ENCODE data around the gene DSC3.

The DSC3 gene

GRCh38 chr18:31042406-31043181 lies at the start of gene DSC3:
TSS of gene DSC3 (minus strand) at chr18:31042742. CDS start at chr18:31042660, 82 bp downstream.
- DNase-seq (ENCODE audit: low read depth, low spot score), result no peak

DNA sequence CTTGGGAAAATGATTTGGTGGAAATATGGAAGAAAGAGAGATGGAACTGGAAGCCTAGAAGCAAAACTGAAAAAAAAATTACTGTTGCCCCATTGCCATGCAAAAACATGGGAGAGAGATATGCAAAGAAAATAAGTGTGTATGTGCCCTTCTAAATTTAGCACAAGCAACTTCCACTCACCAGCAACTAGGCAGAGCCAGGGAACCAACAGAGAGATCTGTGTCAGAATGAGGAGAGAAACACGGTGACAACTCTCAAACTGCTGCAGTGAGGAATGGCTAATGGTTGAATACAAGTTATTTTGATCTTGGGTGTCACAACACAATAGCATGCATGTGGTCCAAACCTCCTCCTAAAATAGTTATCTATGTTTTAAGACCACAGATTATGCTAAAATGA lies 48.8 kb upstream of the DSC3 start:
- DNase-seq (ENCODE audit: low read depth, low spot score), result no peak

DNA sequence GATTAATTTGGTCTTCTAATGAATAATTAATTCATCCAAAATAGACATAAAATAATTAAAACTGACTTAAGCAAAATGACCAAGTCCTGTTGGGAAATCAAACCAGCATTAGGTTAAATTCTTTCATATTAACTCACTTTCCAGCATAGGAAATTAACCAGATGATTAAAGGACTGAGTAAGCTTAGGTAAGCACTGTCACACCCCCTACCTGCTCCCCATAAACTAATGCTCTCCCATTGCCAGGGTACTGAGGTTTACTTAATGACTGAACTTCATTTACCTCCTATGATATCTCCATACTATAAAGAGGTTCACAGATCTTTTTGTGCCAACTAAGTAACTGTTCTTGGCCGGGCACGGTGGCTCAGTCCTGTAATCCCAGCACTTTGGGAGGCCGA lies 46.0 kb upstream of the DSC3 start:
- no peak for DNase-seq (ENCODE audit: low read depth, low spot score)

DNA sequence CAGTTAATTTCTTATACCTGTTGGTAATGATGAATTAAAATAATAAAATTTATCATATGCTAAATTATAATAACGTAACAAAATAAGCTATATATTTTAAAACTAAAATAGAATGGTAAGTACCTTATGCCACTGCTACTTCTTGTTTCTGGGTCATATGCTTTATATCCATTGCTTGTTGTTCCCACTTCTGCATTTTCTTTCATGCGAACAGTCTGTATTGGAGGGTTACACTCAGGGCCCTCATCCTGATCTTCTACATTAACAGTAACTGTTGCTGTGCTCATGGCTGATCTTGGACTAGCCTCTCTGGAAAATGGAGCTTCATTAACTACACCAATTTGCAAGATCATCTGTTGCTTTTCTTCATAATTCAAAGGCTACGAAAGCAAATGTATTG lies 37.4 kb upstream of the DSC3 start:
- no peak for DNase-seq (ENCODE audit: low read depth, low spot score)

DNA sequence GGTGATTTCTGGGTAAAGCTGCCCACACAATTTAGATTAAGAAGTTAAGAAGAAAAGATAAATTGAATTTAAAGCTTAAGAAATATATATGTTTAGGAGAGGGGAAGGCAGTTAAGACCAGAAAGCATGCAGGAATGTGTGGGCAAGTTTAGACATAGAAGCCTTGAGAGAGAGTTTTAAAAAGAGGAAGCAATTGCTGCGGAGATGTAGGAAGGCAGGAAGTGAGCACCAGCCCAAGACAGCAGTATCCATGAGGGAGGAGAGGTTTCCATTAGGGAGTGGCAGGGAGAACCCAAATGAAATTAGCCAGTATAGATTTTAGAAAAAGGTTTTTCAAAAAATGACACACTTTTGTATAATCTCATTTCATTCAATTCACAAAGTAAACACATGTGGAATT lies 35.3 kb upstream of the DSC3 start:
- DNase-seq (ENCODE audit: low read depth, low spot score), result no peak

DNA sequence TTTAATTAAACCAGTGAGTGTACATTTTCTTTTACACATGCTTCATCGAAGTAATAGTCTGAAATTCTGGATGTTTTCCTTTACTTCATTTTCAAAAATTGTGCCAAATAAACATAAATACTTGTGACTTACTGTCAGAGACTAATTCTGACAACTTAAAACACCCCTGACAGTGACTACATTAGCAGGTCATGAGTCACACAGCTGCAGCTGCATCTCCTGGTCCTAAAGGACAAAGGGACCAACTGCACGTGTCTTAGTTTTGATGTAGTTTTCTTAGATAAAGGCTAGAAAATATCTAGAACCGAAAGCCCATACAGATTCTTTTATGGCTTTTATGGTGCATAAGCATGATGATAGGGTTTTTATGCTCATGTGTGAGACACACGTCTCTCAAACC lies 29.6 kb upstream of the DSC3 start:
- no peak for DNase-seq (ENCODE audit: low read depth, low spot score)

GRCh38 chr18:31070206-31070605 lies 27.7 kb upstream of the DSC3 start:
- DNase-seq (ENCODE audit: low read depth, low spot score), result no peak

DNA sequence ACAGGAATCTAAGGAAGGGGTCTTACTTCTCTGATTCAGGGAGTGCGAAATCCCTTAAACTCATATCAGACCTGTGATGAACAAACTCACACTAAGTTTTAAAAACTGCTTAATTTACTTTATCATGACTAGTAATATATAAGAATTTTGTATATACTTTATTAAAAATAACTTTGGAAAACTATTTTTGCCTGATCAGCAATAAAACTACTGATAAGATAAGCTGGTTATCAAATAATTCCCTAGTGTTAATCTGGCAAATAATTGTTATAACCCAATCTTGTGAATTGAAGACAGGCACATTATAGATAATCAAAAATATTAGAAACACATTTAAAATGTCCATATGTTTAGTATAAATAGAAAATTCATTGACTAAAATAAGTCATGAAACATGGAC lies 23.7 kb upstream of the DSC3 start:
- no peak for DNase-seq (ENCODE audit: low read depth, low spot score)

GRCh38 chr18:31065036-31065773 lies 22.7 kb upstream of the DSC3 start:
- no peak for DNase-seq (ENCODE audit: low read depth, low spot score)

GRCh38 chr18:31064130-31064529 lies 21.6 kb upstream of the DSC3 start:
- DNase-seq (ENCODE audit: low read depth, low spot score), result no peak

- no peak for DNase-seq (ENCODE audit: low read depth, low spot score)
These were observed 19.4 kb upstream of the DSC3 start for GRCh38 chr18:31061945-31062344.

DNA sequence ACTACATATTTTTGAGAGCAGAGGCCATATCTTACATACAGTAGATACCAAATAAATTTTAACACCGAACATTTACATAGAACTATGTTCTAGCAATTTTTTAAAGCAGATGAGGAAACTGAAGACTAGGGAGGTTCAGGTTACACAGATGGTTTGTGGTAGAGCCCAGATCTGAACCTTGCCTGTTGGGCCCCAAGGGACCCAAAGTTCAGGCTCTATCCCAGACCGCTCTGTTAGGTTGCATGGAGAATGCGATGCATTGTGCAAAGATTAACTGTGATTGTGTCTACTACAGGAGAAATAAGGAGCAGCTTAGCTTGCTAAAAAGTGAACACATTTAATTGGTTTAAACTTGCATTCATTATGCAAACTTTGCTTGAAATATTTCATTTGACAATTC lies 16.4 kb upstream of the DSC3 start:
- no peak for DNase-seq (ENCODE audit: low read depth, low spot score)

- no peak for DNase-seq (ENCODE audit: low read depth, low spot score)
These were observed 15.4 kb upstream of the DSC3 start for GRCh38 chr18:31057917-31058316.

DNA sequence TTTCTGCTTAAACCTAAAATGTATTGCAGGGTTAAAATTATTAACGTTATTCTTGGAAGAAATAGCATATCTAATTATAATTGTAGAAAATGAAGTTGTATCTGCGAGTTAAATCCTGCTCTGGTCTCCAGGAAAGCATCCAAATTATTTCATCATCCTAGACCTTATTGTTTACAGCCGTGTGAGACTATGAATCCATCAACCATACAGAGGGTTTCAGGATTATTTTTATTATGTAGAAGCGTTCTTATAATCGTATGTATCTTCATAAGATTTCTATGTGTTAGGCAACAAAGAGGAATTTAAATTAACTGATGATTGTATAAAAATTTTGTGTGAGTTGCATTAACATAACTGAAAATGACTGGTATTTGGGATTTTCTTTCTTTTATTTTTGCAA lies 14.5 kb upstream of the DSC3 start:
- no peak for DNase-seq (ENCODE audit: low read depth, low spot score)

DNA sequence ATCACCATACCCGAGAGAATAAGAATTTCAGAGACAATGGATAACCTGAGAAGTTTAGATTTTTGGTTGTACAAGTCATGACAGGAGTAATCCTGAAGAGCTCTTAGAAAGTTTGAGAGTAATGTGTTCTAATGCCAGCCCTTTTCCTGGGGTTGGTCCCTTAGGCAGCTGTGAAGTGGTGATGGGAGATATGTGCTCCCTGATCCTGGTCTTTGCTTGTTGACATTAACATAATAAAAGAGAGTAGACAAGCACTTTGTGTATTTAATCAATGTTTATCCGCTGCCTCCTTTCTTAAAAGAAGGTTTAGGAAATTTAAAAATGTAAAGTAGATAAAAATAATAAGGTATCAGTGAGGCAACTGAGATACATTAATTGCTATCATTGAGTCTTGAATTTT lies 13.8 kb upstream of the DSC3 start:
- DNase-seq (ENCODE audit: low read depth, low spot score), result no peak

DNA sequence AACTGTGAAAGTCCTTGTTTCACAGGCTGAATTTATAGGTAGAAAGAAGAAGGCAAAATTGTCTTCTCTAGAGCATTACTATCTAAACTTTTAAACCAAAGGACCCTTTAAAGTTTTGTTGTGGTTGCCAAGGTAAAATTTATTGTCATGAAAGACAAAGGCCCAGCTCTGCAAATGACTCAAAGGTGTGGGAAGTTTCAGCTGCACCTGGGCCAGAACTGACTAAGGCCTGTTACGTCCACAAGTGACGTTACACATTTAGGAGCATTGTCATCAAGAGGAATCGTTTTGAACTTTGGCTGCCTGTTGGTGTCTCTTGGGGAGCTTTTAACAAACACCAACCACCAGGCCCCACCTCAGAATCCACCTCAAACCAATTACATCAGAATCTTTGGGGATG lies 8.1 kb upstream of the DSC3 start:
- no peak for DNase-seq (ENCODE audit: low read depth, low spot score)

DNA sequence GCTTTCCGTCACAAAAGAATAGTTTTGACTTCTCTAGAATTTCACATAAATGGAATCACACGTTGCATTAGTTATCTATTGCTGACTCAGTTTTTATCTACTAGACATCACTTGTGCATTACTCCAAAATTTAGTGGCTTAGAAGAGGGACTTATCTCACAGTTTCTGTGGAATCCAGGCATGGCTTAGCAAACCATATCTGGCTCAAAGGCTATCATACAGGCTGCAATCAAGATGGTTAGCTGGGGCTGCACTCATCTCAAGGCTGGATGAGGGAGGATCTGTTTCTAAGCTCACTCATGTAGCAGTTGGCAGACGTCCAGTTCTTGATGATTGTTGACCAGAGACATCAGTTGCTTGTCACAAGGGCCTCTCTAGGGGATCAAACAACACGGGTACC lies 6.6 kb upstream of the DSC3 start:
- no peak for DNase-seq (ENCODE audit: low read depth, low spot score)

DNA sequence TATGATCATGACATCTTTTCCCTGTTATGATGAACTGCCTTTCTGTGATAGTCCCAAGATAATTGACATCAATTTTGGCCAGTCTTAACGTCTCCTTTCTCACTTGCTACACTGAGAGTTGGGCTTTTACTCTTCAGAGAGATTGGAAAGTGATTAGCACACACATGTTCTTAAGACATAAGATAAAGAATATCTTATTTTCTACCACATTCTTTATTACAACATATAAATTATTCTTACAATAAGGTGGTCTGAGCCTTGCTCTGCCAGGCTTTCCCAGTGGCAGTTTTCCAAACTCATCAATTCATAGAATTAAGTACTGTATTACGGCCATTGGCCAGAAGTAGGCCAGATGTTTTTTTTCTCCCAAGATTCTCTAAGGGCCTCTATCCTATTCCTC lies 5.7 kb upstream of the DSC3 start:
- DNase-seq (ENCODE audit: low read depth, low spot score), result no peak

GRCh38 chr18:31046916-31047315 lies 4.4 kb upstream of the DSC3 start:
- DNase-seq (ENCODE audit: low read depth, low spot score), result no peak

GRCh38 chr18:31045599-31045998 lies 3.1 kb upstream of the DSC3 start:
- DNase-seq (ENCODE audit: low read depth, low spot score), result no peak

GRCh38 chr18:31044926-31045325 lies 2.4 kb upstream of the DSC3 start:
- DNase-seq (ENCODE audit: low read depth, low spot score), result no peak

GRCh38 chr18:31043709-31044108 lies 1.2 kb upstream of the DSC3 start:
- no peak for DNase-seq (ENCODE audit: low read depth, low spot score)

- DNase-seq (ENCODE audit: low read depth, low spot score), result no peak
These were observed 497 bp downstream of the DSC3 start for GRCh38 chr18:31042084-31042405.

Measured in smooth muscle cell of the brain vasculature (primary cell).